HG03469 (cell line): Measurements from ENCODE around the gene TMPRSS11F.

ENCODE experiments used
- ATAC-seq: cut with Tn5 transposase; IDR thresholded peaks from one replicate; pipeline ENCODE4 v1.9.1; 2021; ENCODE audit warnings: mild to moderate bottlenecking, moderate library complexity, moderate number of reproducible peaks; ENCODE audit not compliant: unreplicated experiment

Gene TMPRSS11F

GRCh38 chr4:68079928-68080327 is 49.7 kb downstream of the TMPRSS11F start:
- ATAC-seq, result no peak

GRCh38 chr4:68077737-68078136 is 51.9 kb downstream of the TMPRSS11F start:
- no peak for ATAC-seq

- no peak for ATAC-seq
These were observed 52.4 kb downstream of the TMPRSS11F start for GRCh38 chr4:68077301-68077700.

DNA sequence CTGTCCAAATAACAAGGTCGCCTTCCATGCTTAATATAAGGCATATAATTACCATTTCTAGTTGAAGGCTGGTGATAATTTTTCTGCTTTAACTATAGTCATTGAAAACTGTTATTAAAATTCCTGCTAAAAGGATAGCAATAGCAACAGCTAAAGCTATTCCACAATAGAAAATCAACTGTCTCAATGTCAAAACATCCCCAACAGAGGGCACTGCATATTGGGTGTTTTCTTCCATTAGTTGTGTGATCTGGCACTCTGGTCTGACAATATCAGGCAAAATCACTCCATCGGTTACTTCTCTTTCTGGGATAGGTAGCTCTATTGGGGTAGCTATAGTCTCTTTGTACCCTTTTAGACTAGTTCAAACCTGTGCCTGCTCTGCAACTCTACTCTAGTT is 53.5 kb downstream of the TMPRSS11F start:
- no peak for ATAC-seq

DNA sequence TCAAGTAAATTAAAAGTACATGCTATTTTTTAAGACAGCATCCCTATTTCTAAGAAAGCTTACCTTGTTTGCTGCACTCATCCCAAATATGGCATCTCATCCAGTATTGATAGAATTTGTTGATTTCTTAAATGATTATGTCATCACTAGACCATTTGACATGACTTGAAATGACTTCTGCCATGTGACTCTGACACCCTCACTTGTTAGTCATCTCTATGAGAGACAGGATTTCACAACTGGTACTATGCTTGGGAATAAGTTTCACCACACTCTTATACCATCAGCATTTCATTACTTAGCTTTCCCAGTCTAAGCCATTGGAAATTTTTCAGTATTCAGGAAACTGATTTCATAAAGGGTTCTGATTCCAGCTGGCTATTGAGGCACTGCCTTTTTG is 55.3 kb downstream of the TMPRSS11F start:
- ATAC-seq, result no peak

DNA sequence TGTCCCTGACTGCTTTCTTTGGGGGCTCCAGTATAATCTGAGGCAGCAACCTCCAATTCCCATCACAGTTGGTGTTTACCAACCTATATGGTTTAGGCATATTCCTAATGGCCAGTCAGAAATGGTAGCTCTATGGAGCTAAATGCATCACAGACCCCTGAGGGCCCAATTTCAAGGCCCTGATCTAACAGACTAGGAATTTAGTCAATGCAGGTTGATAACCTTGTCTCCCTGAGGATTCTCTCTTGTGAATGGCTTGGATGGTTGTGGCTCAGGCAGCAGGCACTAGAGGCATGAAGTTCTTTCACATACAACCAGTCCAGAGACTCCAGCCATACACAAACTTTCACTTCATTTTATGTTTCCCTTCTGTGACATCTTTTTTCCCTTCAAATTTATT is 59.4 kb downstream of the TMPRSS11F start:
- no peak for ATAC-seq

DNA sequence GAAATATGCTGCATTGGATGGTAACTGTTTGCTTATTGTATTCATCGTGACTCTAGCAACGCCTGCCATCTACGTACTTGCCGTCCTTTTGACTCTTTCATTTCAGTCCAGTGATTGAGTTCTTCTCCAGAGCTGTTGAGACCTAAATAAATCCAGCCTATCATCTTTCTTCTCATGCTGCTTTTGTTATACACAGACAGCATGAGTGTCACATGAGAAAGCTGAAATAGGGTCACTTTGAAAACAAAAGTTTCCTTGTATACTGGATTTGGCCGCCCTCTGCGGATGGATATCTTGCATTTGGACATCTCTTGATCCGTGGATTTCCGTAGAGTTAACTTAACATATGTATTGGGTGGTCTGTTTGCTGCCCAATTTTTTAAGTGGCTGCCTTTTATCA is 67.2 kb downstream of the TMPRSS11F start:
- ATAC-seq, result no peak

DNA sequence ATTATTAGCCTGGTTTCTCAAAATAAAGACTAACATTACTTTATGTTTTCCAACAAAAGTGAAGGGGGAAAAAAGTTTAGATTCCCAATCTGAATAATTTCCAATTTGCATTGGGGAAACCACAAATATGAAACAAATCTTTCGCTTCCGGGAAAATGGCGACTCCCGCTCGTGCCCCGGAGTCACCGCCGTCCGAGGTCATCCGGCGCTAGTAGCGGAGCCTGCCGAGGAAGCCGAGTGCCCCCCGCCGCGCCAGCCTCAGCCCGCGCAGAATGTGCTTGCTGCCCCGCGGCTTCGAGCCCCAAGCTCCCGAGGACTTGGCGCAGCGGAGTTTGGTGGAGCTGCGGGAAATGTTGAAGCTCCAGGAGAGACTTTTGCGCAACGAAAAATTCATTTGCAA is 91.4 kb downstream of the TMPRSS11F start:
- ATAC-seq, result no peak

GRCh38 chr4:68021185-68021584 is 108.5 kb downstream of the TMPRSS11F start:
- no peak for ATAC-seq

- ATAC-seq, result no peak
These were observed 118.0 kb downstream of the TMPRSS11F start for GRCh38 chr4:68011684-68012083.
